MCF 10A (cell line): ENCODE measurements around the gene ASIC1. TPM values are rescaled to one million over a fixed set of nuclear protein-coding genes. Genes with fewer than 3 reads are reported as not detected.

ENCODE experiments used
- BruUV-seq: library from RNA; stranded (reverse); fragments of 400-500 nt; replicated peaks from 2 replicates; lab custom pipeline; 2021; lab: Mats Ljungman, UMichigan
- CTCF ChIA-PET: fragments of 300-600 bp; sonication (Branson Sonifier 250); formaldehyde crosslinking; extraction: SDS; loops from one replicate; lab custom pipeline; 2021; ENCODE audit warnings: antibody characterized with exemption, inconsistent platforms; lab: Yijun Ruan, JAX
- POLR2A ChIA-PET: fragments of 300-600, 350-650 bp; sonication (Branson Sonifier 250); formaldehyde crosslinking; extraction: SDS; loops from one replicate; lab custom pipeline; 2020; ENCODE audit warnings: antibody characterized with exemption, inconsistent platforms; lab: Yijun Ruan, JAX
- DNase-seq: peaks from one replicate; pipeline ENCODE4 v3.0.0-alpha.2; 2018; ENCODE audit not compliant: unreplicated experiment
- H3K27ac Mint-ChIP-seq: one replicate; pipeline ENCODE4 v1.8.0; 2022; ENCODE audit warnings: mild to moderate bottlenecking, low read depth, mixed read lengths; ENCODE audit not compliant: unreplicated experiment
- H3K27me3 Mint-ChIP-seq: one replicate; pipeline ENCODE4 v1.8.0; 2022; ENCODE audit warnings: mixed read lengths; ENCODE audit not compliant: insufficient read depth, unreplicated experiment
- H3K36me3 Mint-ChIP-seq: one replicate; pipeline ENCODE4 v1.8.0; 2022; ENCODE audit warnings: mild to moderate bottlenecking, moderate library complexity, mixed read lengths; ENCODE audit not compliant: insufficient read depth, unreplicated experiment
- H3K4me1 Mint-ChIP-seq: one replicate; pipeline ENCODE4 v1.8.0; 2022; ENCODE audit warnings: mixed read lengths; ENCODE audit not compliant: insufficient read depth, unreplicated experiment
- H3K4me3 Mint-ChIP-seq: one replicate; pipeline ENCODE4 v1.8.0; 2022; ENCODE audit warnings: mild to moderate bottlenecking, moderate library complexity, mixed read lengths; ENCODE audit not compliant: unreplicated experiment
- H3K9me3 Mint-ChIP-seq: one replicate; pipeline ENCODE4 v1.8.0; 2022; ENCODE audit warnings: mixed read lengths; ENCODE audit not compliant: unreplicated experiment
- CTCF ChIP-seq: fragments of 200-600 bp; IDR thresholded peaks from one replicate; pipeline ENCODE4 v1.8.0; 2022; ENCODE audit warnings: antibody characterized with exemption, mild to moderate bottlenecking; ENCODE audit not compliant: unreplicated experiment
- intact Hi-C: fragments of 100-400 bp; cut with micrococcal nuclease; formaldehyde crosslinking; loops from 2 replicates; pipeline ENCODE4 v1.14.1; 2022
- total RNA-seq: library from RNA; stranded (reverse); gene quantifications from 2 replicates; pipeline ENCODE4 v1.2.3, GENCODE V29; 2022

ASIC1 gene
- total RNA-seq, 1 experiment from 2014 or later, result 1.7 TPM

GRCh38 chr12:50107416-50108268 lies 50.2 kb downstream of the ASIC1 start:
- H3K4me1 Mint-ChIP-seq, result peaks cover 13% of the 10 kb centered on the region
- no peaks in the 10 kb centered on the region for H3K9me3 Mint-ChIP-seq
- TF ChIP-seq CTCF, result no peak
- ChIA-PET CTCF (interaction anchor here (0.5 to 15.2 kb wide), 7 partner anchors 9 to 37 kb away, joined by 3 to 232 read pairs (median 4); partner anchors contain the start of gene SMARCD1), POLR2A (interaction anchor here (0.6 to 0.7 kb wide), 2 partner anchors 12 to 99 kb away, joined by 3 read pairs; no protein-coding TSS in a partner anchor)
- no peaks in the 10 kb centered on the region for H3K36me3 Mint-ChIP-seq
- H3K27me3 Mint-ChIP-seq, result no peaks in the 10 kb centered on the region
- BruUV-seq, result no TSS peak
- no peak for DNase-seq
- intact Hi-C loops, result no loop called here
- no peak overlapping the region for H3K4me3 Mint-ChIP-seq
- no peak overlapping the region for H3K27ac Mint-ChIP-seq

GRCh38 chr12:50109319-50109718 lies 51.9 kb downstream of the ASIC1 start:
- BruUV-seq, result no TSS peak

GRCh38 chr12:50110127-50110761 lies 52.8 kb downstream of the ASIC1 start:
- Mint-ChIP-seq H3K4me1 (peaks cover 12% of the 10 kb centered on the region), H3K4me3 (no peak overlapping the region), H3K27me3 (no peaks in the 10 kb centered on the region), H3K27ac (no peak overlapping the region), H3K9me3 (no peaks in the 10 kb centered on the region), H3K36me3 (peaks cover 5% of the 10 kb centered on the region)
- BruUV-seq, result no TSS peak
- intact Hi-C loops, result no loop called here
- CTCF ChIA-PET, result interaction anchor here (0.5 to 15.2 kb wide), 27 partner anchors 10 to 753 kb away, joined by 3 to 232 read pairs (median 6); partner anchors contain the start of genes CERS5, GPD1 and SMARCD1
- peak; percentile 2 for DNase-seq
- TF ChIP-seq CTCF, result no peak
- POLR2A ChIA-PET, result interaction anchor here (0.5 to 5.0 kb wide), 10 partner anchors 9 to 653 kb away, joined by 3 to 70 read pairs (median 9); partner anchors contain the start of genes ATF1, CERS5, GPD1 and SMARCD1

More at GRCh38 chr12:50109319-50109718, 51.9 kb downstream of the ASIC1 start:
- H3K36me3 Mint-ChIP-seq, result no peaks in the 10 kb centered on the region
- DNase-seq, result no peak
- H3K27ac Mint-ChIP-seq, result no peak overlapping the region
- H3K27me3 Mint-ChIP-seq, result no peaks in the 10 kb centered on the region
- H3K4me1 Mint-ChIP-seq, result peaks cover 8% of the 10 kb centered on the region
- intact Hi-C loops, result no loop called here
- ChIA-PET POLR2A (interaction anchor here (4.4 to 5.0 kb wide), 2 partner anchors 25 to 57 kb away, joined by 56 to 70 read pairs; partner anchors contain the start of genes CERS5 and SMARCD1), CTCF (interaction anchor here (0.6 to 15.2 kb wide), 10 partner anchors 10 to 1814 kb away, joined by 3 to 232 read pairs (median 8); partner anchors contain the start of genes GPD1 and SMARCD1)
- no peak overlapping the region for H3K4me3 Mint-ChIP-seq
- H3K9me3 Mint-ChIP-seq, result no peaks in the 10 kb centered on the region
- TF ChIP-seq CTCF, result no peak
